GM19193 (cell line): Measurements from ENCODE around the gene AHNAK2.

Source experiments
- POLR2A ChIP-seq: IDR thresholded peaks from 4 replicates; pipeline ENCODE4 v1.6.1; 2011; ENCODE audit not compliant: insufficient read depth, insufficient read length; ENCODE audit errors: extremely low read depth

AHNAK2 gene

GRCh38 chr14:104996032-104996431, 17.9 kb upstream of the AHNAK2 start:
- no peak for TF ChIP-seq POLR2A

- no peak for TF ChIP-seq POLR2A
These were observed 16.8 kb upstream of the AHNAK2 start for GRCh38 chr14:104994978-104995377.

- TF ChIP-seq POLR2A, result no peak
These were observed 15.8 kb upstream of the AHNAK2 start for GRCh38 chr14:104993808-104994591.

- no peak for TF ChIP-seq POLR2A
These were observed 15.1 kb upstream of the AHNAK2 start for GRCh38 chr14:104993306-104993705.

DNA sequence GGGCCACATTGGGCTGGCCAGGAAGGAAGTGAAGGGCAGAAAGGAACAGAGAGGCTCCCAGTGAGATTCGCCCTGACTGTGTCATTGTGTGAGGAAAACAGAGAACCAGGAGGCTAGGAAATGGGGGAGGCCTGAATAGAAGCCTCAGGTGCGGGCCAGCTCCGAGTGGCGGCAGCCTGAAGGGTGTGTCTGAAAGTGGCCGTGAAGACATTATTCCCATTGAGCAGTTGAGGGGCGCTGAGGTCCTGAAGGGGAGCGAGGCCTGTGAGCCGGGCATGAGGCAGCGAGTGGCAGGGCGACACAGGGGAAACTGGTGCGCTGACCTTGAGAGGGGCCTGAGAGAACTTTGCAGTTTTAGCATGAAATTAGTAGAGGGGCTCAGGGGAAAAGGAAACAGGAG, 14.3 kb upstream of the AHNAK2 start:
- no peak for TF ChIP-seq POLR2A

DNA sequence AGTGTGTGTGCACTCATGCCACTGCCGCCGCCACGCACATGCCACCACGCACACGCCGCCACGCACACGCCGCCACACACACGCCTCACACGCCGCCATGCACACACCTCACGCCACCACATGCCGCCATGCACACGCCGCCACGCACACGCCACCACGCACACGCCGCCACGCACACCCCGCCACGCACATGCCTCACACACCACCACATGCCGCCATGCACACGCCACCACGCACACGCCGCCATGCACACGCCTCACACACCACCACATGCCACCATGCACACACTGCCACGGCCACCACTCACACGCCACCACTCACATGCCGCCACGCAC, 13.7 kb upstream of the AHNAK2 start:
- no peak for TF ChIP-seq POLR2A

DNA sequence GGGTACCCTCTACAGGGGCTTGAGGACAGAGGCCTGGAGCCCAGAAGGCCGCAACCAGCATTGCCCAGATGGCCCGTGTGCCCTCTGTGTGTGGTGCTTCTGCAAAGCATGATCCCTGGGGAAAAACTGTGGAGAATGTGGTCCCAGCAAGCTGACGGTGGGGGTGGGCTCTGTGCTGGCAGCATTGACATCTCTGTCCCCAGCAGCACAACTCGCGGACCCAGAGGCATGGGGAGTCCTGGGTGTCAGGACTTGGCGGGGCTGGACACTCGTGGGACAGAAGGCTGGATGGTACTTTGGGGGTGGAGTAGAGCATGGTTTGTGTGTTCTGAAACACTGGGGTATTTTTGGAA, 11.8 kb upstream of the AHNAK2 start:
- no peak for TF ChIP-seq POLR2A

- no peak for TF ChIP-seq POLR2A
These were observed 11.2 kb upstream of the AHNAK2 start for GRCh38 chr14:104989236-104989950.

- TF ChIP-seq POLR2A, result no peak
These were observed 8.5 kb upstream of the AHNAK2 start for GRCh38 chr14:104986487-104987164.

GRCh38 chr14:104985675-104986486, 7.7 kb upstream of the AHNAK2 start, which contains the start of gene CLBA1:
Gene CLBA1 (plus strand): TSS chr14:104985788. CDS start chr14:104986432, 644 bp downstream.
- no peak for TF ChIP-seq POLR2A

- TF ChIP-seq POLR2A, result no peak
These were observed 6.1 kb upstream of the AHNAK2 start for GRCh38 chr14:104984056-104984894.

- no peak for TF ChIP-seq POLR2A
These were observed 5.1 kb upstream of the AHNAK2 start for GRCh38 chr14:104983231-104983721.

- TF ChIP-seq POLR2A, result no peak
These were observed 4.5 kb upstream of the AHNAK2 start for GRCh38 chr14:104982548-104983230.

DNA sequence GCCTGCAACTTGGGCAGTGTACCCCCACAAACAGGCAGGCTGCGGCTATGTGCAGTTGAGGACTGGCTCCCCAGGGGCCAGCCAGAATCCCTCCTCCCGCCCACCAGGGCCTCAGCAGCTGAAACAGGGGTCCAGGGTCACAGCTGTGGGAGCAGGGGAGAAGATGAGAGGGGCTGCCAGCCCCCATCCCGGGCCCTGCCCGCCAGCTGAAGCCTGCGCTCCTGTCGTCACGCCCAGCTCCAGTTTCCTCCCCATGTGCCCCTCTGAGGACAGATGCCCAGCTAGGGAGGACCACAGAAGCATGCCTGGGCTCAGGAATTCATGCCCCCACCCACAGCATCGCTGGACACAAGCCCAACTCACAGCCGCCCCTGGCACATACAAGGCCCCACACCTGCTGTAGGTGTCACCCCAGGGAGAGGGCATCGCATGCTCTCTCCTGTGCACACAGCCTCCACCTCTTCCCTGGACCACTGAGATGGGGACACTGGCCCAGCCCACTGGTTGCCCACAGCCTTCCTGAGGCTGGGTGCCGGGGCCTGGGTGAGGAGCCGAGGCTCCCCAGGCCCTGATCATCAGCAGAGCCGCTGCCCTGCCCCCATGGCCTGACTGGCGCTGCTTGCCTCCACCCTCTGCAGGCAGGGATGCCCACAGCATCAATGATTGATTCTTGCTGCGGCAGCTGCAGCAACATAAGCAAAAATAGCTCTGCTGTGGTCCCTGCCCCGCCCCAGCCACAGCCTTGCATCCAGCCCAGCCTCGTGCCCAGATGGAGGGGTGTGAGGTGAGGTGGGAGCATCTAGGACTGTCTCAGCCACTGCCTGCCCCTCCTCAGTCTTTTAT, 3.7 kb upstream of the AHNAK2 start:
- no peak for TF ChIP-seq POLR2A
